Measurements from ENCODE around the gene SCGB2A2. TPM values are rescaled to one million over a fixed set of nuclear protein-coding genes. Genes with fewer than 3 reads are reported as not detected.

SCGB2A2 gene
- total RNA-seq, 1 experiment from 2014 or later: not detected

DNA sequence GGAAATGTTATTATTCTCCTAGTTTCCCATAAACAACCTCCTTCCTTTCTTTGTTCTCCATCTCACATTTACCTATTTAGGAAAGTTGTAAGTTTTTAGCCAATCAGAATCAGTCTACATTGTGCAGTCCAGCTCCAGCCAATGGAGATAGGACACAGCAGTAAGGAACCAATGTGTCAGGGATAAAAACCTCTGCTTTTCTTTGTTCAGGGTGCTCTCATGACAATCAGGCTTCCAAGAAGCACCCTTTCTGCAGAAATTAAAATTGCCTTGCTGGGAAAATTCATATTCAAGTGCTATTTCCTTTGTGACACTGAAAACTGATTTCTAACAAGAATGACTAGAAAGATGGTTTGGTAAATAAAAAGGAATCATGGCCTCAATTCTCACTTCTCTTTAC is 46.9 kb upstream of the SCGB2A2 start (continued):
- TF ChIP-seq ATF2 (CRISPR knock-in tag; IDR thresholded peaks at IDR 0.05; ENCODE audit: borderline replicate concordance, low read depth) (no peak), PREB (CRISPR knock-in tag; IDR thresholded peaks at IDR 0.05; ENCODE audit: borderline replicate concordance) (no peak)
- TF ChIP-seq, protein P1, sequence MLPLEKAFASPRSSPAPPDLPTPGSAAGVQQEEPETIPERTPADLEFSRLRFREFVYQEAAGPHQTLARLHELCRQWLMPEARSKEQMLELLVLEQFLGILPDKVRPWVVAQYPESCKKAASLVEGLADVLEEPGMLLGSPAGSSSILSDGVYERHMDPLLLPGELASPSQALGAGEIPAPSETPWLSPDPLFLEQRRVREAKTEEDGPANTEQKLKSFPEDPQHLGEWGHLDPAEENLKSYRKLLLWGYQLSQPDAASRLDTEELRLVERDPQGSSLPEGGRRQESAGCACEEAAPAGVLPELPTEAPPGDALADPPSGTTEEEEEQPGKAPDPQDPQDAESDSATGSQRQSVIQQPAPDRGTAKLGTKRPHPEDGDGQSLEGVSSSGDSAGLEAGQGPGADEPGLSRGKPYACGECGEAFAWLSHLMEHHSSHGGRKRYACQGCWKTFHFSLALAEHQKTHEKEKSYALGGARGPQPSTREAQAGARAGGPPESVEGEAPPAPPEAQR (CRISPR knock-in tag; IDR thresholded peaks at IDR 0.05): no peak

GRCh38 chr11:62233730-62234129 is 36.2 kb upstream of the SCGB2A2 start:
- POLR2A ChIA-PET: no interaction called here
- TF ChIP-seq, protein P2, sequence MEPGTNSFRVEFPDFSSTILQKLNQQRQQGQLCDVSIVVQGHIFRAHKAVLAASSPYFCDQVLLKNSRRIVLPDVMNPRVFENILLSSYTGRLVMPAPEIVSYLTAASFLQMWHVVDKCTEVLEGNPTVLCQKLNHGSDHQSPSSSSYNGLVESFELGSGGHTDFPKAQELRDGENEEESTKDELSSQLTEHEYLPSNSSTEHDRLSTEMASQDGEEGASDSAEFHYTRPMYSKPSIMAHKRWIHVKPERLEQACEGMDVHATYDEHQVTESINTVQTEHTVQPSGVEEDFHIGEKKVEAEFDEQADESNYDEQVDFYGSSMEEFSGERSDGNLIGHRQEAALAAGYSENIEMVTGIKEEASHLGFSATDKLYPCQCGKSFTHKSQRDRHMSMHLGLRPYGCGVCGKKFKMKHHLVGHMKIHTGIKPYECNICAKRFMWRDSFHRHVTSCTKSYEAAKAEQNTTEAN (CRISPR knock-in tag; IDR thresholded peaks at IDR 0.05): no peak
- no peak for TF ChIP-seq TP53 (CRISPR knock-in tag; IDR thresholded peaks at IDR 0.05)
- TF ChIP-seq ZNF281 (CRISPR knock-in tag; IDR thresholded peaks at IDR 0.05): no peak
- TF ChIP-seq, protein P3, sequence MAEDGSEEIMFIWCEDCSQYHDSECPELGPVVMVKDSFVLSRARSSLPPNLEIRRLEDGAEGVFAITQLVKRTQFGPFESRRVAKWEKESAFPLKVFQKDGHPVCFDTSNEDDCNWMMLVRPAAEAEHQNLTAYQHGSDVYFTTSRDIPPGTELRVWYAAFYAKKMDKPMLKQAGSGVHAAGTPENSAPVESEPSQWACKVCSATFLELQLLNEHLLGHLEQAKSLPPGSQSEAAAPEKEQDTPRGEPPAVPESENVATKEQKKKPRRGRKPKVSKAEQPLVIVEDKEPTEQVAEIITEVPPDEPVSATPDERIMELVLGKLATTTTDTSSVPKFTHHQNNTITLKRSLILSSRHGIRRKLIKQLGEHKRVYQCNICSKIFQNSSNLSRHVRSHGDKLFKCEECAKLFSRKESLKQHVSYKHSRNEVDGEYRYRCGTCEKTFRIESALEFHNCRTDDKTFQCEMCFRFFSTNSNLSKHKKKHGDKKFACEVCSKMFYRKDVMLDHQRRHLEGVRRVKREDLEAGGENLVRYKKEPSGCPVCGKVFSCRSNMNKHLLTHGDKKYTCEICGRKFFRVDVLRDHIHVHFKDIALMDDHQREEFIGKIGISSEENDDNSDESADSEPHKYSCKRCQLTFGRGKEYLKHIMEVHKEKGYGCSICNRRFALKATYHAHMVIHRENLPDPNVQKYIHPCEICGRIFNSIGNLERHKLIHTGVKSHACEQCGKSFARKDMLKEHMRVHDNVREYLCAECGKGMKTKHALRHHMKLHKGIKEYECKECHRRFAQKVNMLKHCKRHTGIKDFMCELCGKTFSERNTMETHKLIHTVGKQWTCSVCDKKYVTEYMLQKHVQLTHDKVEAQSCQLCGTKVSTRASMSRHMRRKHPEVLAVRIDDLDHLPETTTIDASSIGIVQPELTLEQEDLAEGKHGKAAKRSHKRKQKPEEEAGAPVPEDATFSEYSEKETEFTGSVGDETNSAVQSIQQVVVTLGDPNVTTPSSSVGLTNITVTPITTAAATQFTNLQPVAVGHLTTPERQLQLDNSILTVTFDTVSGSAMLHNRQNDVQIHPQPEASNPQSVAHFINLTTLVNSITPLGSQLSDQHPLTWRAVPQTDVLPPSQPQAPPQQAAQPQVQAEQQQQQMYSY (CRISPR knock-in tag; IDR thresholded peaks at IDR 0.05): no peak
- no peak for TF ChIP-seq ZNF416 (CRISPR knock-in tag; IDR thresholded peaks at IDR 0.05)
- no peaks in the 10 kb centered on the region for H3K4me1 Mint-ChIP-seq
- no peak overlapping the region for H3K27ac Mint-ChIP-seq
- H3K36me3 Mint-ChIP-seq: no peaks in the 10 kb centered on the region
- no peak for DNase-seq (ENCODE audit: low spot score)
- H3K27me3 Mint-ChIP-seq (ENCODE audit: low read depth): peaks cover 3% of the 10 kb centered on the region
- CTCF ChIA-PET: no interaction called here
- peaks cover 2% of the 10 kb centered on the region; the same call in 1 of the 2 replicates for H3K9me3 Mint-ChIP-seq
- no peak overlapping the region for H3K4me3 Mint-ChIP-seq
- ATAC-seq: no peak

DNA sequence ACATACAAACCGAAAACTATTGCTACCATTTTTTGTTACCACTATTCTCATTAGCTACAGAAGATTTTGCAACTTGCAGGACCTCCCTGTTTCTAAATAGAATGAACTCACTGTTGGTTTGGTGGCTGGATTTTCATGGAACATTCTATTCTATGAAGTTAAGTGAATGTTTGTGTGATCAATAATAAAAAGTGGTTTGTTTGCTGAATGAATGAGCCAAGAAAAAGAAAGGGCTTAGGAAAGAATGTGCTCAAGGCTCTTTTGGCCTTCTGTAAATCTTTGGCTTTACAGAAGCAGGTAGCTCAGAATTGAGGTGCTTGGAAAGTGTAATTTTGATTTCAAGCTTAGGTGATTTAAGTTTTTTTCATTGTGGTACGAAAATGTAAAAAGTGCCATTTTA is 33.8 kb upstream of the SCGB2A2 start:
- ChIA-PET CTCF (no interaction called here), POLR2A (no interaction called here)
- peaks cover 7% of the 10 kb centered on the region for H3K27me3 Mint-ChIP-seq (ENCODE audit: low read depth)
- no peak for DNase-seq (ENCODE audit: low spot score)
- no peak overlapping the region for H3K27ac Mint-ChIP-seq
- no peak for ATAC-seq
- TF ChIP-seq TP53 (CRISPR knock-in tag; IDR thresholded peaks at IDR 0.05) (no peak), ELF4 (CRISPR knock-in tag; IDR thresholded peaks at IDR 0.05; ENCODE audit: low read depth) (no peak), ZNF263 (CRISPR knock-in tag; IDR thresholded peaks at IDR 0.05; ENCODE audit: low read depth) (no peak), FOXJ3 (CRISPR knock-in tag; IDR thresholded peaks at IDR 0.05; ENCODE audit: borderline replicate concordance) (no peak)
- TF ChIP-seq, protein P4, sequence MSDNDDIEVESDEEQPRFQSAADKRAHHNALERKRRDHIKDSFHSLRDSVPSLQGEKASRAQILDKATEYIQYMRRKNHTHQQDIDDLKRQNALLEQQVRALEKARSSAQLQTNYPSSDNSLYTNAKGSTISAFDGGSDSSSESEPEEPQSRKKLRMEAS (CRISPR knock-in tag; IDR thresholded peaks at IDR 0.05): no peak
- no peaks in the 10 kb centered on the region for H3K9me3 Mint-ChIP-seq
- H3K36me3 Mint-ChIP-seq: no peaks in the 10 kb centered on the region
- H3K4me3 Mint-ChIP-seq: no peak overlapping the region
- H3K4me1 Mint-ChIP-seq: no peaks in the 10 kb centered on the region

Measured in WTC11 (cell line).